Pancreas (tissue), 10 donors: ENCODE results near the gene PPP3CA. TPM values are rescaled to one million over a fixed set of nuclear protein-coding genes. Genes with fewer than 3 reads are reported as not detected.
"Not testable (repeated sequence)": the region's sequence is repeated elsewhere in the genome, so short reads cannot be mapped to it uniquely, and the experiment has no call there.

Source experiments
- ATAC-seq, 4 donors: fragments of 200-7000 bp; cut with Tn5 transposase; one replicate each; pipeline versions ENCODE4 v1.8.0 to v1.9.1; 2020; ENCODE audit warnings: mild to moderate bottlenecking in 4 of 4, moderate library complexity in 4 of 4
- DNase-seq, 6 donors: peaks; one replicate each; pipeline ENCODE4 v3.0.0-alpha.2; 2020
- FAIRE-seq: peaks from 2 replicates; lab custom pipeline; 2012; peaks lifted over from hg19 to GRCh38; lab: Jason Lieb, UNC
- H3K27ac ChIP-seq, 4 donors: fragments of 200-600 bp; sonication (generic); 1 replicate in 3 of 4; 2 replicates in 1 of 4; pipeline versions ENCODE4 v1.5.0 to v1.8.0; 2020
- H3K27me3 ChIP-seq, 4 donors: fragments of 200-600 bp; one replicate each; pipeline ENCODE4 v1.8.0; 2021
- H3K36me3 ChIP-seq, 3 donors: fragments of 200-600 bp; sonication (generic) in 1 of 3; one replicate each; pipeline versions ENCODE4 v1.5.0 to v1.8.0; 2020 to 2021
- H3K4me1 ChIP-seq, 3 donors: fragments of 200-600 bp; one replicate each; pipeline ENCODE4 v1.8.0; 2021
- H3K4me3 ChIP-seq, 4 donors: fragments of 200-600 bp; sonication (generic) in 2 of 4; one replicate each; pipeline versions ENCODE4 v1.5.0 to v1.8.0; 2020 to 2021
- H3K9me3 ChIP-seq, 4 donors: fragments of 200-600 bp; one replicate each; pipeline ENCODE4 v1.8.0; 2021
- WGBS, 2 donors: extraction: QIAGEN DNeasy Blood & Tissue Kit; methylation state at CpG; one replicate each; pipeline ENCODE4 v1.1.7; 2013; 5-methylcytosine and 5-hydroxymethylcytosine counted together
- intact Hi-C, 3 donors: fragments of 100-400 bp; cut with DNase I; formaldehyde crosslinking; loops; one replicate each; pipeline versions ENCODE4 v1.11.1 to v1.14.2; 2022
- polyA plus RNA-seq, 2 donors: library from polyadenylated mRNA; stranded (reverse); fragments of 200-250 nt; gene quantifications; one replicate each; pipeline ENCODE4 v1.2.3, GENCODE V29; 2013
- total RNA-seq, 6 donors: library from RNA; stranded (reverse); fragmentation: NEBNext Ultra II Directional in 4 of 6; extraction: Animal tissue kit (Norgen Biotek cat#: 25700) in 4 of 6; gene quantifications; one replicate each; pipeline versions ENCODE4 v1.2.1 to v1.2.4, GENCODE V29; 2021 to 2023
- TF ChIP-seq, protein P1 (sequence below), 4 donors: fragments of 200-600 bp; sonication (generic) in 3 of 4; IDR thresholded peaks; one replicate each; pipeline versions ENCODE4 v1.5.0 to v1.8.0; 2021; ENCODE audit warnings: antibody characterized with exemption in 4 of 4
- donor health status: healthy with polysubstance abuse.
- donor health status: DM: no; HTN: no; CAD: no; lungs with moderate emphysema.
- donor health status: DM: no; HTN: no; CAD: no.
- donor health status: control.
- donor health status: control.
- donor health status: Bipolar disorder and iron deficiency.
- donor health status: DM: yes; HTN: yes; CAD: no.
- donor health status: DM: no; HTN: no; CAD: no.
- donor health status: DM: no; HTN: no; CAD: no.
- donor health status: DM: yes; HTN: yes; CAD: no.

PPP3CA gene
- total and polyA plus RNA-seq, 8 donors = 4.9 to 22.7 (median 10.3) TPM

DNA sequence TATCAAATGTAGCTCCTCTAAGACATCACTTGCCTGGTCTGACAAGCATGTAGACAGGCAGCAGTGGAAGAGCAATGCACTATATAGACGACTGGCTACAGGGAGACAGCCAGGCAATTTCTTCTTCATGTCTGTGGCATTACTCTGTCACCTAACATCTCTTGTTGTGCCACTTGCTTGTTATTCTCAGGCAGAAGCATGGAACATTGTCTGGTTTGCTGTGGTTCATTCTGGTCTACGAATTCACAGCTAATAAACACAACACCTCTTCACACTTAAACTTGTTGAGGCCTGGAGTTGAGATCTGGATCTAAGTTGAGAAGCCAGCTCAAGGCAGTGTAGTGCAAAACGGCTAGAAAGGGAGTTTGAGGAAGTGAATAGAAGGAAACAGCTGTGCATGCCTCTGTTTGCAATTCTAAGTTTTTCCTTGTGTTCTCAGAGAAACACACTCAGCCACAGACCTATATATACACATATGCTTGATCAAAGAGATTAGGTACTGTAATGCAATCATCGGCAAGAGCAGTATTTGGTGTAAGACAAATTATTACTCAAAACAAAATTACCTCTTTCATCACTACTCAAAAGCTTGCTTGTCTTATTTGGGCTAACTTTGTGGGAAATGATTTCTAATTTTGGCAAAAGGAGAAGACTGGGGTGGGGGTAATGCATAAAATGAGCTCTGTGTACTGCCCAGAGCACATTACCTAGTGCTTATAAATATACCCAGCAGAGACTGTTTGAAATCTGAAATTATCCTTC, 243.8 kb downstream of the PPP3CA start:
- Histone ChIP-seq H3K4me1 (peaks cover 0 to 3% (median 0%) of the 10 kb centered on the region in 3 donors), H3K4me3 (no peak overlapping the region), H3K27me3 (no peaks in the 10 kb centered on the region), H3K27ac (no peak overlapping the region), H3K9me3 (no peaks in the 10 kb centered on the region), H3K36me3 (no peaks in the 10 kb centered on the region)
- TF ChIP-seq, protein P1, sequence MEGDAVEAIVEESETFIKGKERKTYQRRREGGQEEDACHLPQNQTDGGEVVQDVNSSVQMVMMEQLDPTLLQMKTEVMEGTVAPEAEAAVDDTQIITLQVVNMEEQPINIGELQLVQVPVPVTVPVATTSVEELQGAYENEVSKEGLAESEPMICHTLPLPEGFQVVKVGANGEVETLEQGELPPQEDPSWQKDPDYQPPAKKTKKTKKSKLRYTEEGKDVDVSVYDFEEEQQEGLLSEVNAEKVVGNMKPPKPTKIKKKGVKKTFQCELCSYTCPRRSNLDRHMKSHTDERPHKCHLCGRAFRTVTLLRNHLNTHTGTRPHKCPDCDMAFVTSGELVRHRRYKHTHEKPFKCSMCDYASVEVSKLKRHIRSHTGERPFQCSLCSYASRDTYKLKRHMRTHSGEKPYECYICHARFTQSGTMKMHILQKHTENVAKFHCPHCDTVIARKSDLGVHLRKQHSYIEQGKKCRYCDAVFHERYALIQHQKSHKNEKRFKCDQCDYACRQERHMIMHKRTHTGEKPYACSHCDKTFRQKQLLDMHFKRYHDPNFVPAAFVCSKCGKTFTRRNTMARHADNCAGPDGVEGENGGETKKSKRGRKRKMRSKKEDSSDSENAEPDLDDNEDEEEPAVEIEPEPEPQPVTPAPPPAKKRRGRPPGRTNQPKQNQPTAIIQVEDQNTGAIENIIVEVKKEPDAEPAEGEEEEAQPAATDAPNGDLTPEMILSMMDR (IDR thresholded peaks at IDR 0.05) = no peak
- intact Hi-C loops = no loop called here
- DNase-seq (no peak), FAIRE-seq (no peak), ATAC-seq (peak in 2 of 4 donors; percentile 57 to 72)
- 55 to 61% methylated on average over 4 of the region's 4 CpGs for WGBS, 2 donors

DNA sequence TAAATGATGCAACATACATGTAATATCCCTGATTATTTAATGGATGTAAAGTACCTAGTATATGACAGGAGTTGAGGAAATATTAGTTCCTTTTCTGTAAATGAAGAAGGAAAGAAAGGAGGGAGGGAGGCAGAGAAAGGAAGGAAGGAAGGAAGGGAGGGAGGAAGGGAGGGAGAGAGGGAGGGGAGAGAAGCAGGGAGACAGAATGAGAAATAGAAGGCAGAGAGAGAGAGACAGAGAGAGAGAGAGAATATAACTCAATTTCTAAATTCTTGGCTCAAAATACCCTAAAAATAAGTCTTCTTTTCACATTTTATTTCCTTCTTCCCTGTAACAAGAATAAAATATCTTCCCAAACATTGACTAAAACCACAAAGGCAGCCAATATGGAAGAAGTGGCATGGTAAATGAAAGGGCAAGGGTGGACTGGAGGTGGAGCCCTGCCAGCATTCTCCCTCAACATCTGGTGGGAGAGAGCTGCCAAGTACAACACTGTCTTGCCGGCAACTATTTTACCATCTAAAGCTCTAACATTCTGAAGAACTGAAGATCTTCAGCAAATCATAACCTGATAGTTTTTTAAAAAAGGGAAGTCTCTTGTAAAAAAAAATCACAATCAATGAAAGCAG, 245.1 kb downstream of the PPP3CA start:
- H3K4me1 ChIP-seq = peaks cover 0 to 3% (median 0%) of the 10 kb centered on the region in 3 donors
- TF ChIP-seq, protein P1 (IDR thresholded peaks at IDR 0.05) = no peak
- no peak overlapping the region for H3K4me3 ChIP-seq
- H3K27me3 ChIP-seq = no peaks in the 10 kb centered on the region
- H3K36me3 ChIP-seq = no peaks in the 10 kb centered on the region
- FAIRE-seq (no peak), ATAC-seq (peak in 3 of 4 donors; percentile 39 to 61 (median 61)), DNase-seq (peak in 3 of 6 donors; percentile 7 to 19 (median 15))
- 20 to 27% methylated on average over 1 of the region's 1 CpG for WGBS, 2 donors
- no peaks in the 10 kb centered on the region for H3K9me3 ChIP-seq
- intact Hi-C loops = no loop called here
- H3K27ac ChIP-seq = no peak overlapping the region

DNA sequence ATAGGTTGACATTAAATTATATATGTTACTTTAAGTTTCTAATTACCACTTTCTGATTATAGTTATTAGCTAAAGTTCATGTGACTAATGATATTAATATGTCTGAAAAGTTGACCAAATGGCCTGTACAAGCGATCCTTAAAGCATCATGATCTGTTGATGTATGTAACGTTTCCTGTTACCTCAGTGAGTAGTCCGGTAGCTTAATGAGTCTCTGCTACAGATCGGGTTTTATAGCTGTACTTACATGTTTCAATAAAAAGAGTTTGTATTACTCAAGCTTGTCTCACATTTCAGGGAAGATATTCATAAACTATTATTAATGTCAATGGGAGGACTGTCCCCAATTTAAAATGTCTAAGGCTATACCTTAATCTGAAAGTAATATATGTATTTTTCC, 246.3 kb downstream of the PPP3CA start:
- Histone ChIP-seq H3K27ac (no peak overlapping the region), H3K27me3 (no peaks in the 10 kb centered on the region), H3K4me1 (peaks cover 0 to 3% (median 0%) of the 10 kb centered on the region in 3 donors), H3K9me3 (no peaks in the 10 kb centered on the region), H3K36me3 (no peaks in the 10 kb centered on the region), H3K4me3 (no peak overlapping the region)
- intact Hi-C loops = no loop called here
- 97% methylated on average over 4 of the region's 4 CpGs for WGBS, 2 donors
- DNase-seq (no peak), FAIRE-seq (no peak), ATAC-seq (no peak)
- TF ChIP-seq, protein P1 (IDR thresholded peaks at IDR 0.05) = no peak

DNA sequence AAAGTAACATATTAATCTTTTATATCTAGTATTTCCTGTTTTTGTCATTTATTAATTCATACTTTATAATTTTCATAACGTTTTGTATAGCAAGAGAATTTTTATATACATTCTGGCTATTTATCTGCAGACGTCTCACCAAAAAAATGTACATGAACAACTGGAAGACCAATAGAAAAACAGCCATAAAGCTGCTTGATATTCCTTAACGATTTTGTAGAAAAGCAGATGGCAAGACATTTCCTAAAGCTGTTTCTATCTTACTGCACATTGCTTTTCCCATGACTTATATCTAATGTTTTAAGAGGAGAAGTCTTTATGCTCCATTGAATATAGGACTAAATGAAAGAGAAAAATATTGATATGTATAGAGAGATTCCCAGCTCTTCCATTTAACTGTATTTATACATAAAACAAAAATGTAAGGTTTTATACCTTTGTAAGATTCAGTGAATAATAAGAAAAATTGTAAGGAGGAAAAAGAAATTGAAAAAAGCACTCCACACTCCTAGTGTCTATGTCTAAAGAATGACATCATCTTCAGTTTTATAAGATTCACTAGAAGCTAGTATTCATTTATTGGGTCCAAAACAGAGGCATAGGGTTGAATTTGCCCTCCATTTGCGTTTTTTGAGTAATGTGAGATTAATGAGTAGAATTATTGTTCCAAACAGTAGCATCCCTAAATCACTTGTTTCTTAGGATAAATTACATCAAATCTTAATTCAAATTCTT, 248.5 kb downstream of the PPP3CA start:
- no peak overlapping the region for H3K4me3 ChIP-seq
- intact Hi-C loops = no loop called here
- TF ChIP-seq, protein P1 (IDR thresholded peaks at IDR 0.05) = no peak
- H3K36me3 ChIP-seq = no peaks in the 10 kb centered on the region
- FAIRE-seq (no peak), ATAC-seq (no peak), DNase-seq (no peak)
- H3K9me3 ChIP-seq = no peaks in the 10 kb centered on the region
- no peaks in the 10 kb centered on the region for H3K27me3 ChIP-seq
- 70 to 74% methylated on average over 4 of the region's 4 CpGs for WGBS, 2 donors
- H3K4me1 ChIP-seq = peaks cover 0 to 3% (median 0%) of the 10 kb centered on the region in 3 donors
- H3K27ac ChIP-seq = no peak overlapping the region

DNA sequence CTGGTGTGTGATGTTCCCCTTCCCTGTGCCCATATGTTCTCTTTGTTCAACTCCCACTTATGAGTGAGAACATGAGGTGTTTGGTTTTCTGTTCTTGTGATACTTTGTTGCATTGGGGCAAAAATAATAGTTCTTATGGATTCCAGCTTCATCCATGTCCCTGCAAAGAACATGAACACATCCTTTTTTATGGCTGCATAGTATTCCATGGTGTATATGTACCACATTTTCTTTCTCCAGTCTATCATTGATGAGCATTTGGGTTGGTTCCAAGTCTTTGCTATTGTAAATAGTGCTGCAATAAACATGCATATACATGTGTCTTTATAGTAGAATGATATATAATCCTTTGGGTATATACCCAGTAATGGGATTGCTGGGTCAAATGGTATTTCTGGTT, 254.7 kb downstream of the PPP3CA start:
- not testable (repeated sequence) for ATAC-seq, H3K4me3 ChIP-seq

More for the DNA sequence above, 254.7 kb downstream of the PPP3CA start:
- H3K27ac ChIP-seq, DNase-seq, H3K4me1 ChIP-seq, H3K36me3 ChIP-seq, H3K9me3 ChIP-seq, H3K27me3 ChIP-seq, FAIRE-seq, intact Hi-C loops: not testable (repeated sequence)
